Liver (tissue), 9 donors: ENCODE results near the gene CALB2. TPM values are rescaled to one million over a fixed set of nuclear protein-coding genes. Genes with fewer than 3 reads are reported as not detected.

ENCODE experiments used
- DNase-seq: peaks from one replicate; pipeline ENCODE4 v3.0.0-alpha.2; 2017; ENCODE audit warnings: low spot score
- H3K27ac ChIP-seq, 2 donors: one replicate each; pipeline ENCODE4 v1.7.0; 2013; ENCODE audit warnings: inconsistent platforms in 2 of 2, low read length in 2 of 2, control low read depth in 1 of 2, low read depth in 1 of 2, mild to moderate bottlenecking in 1 of 2
- H3K27me3 ChIP-seq, 4 donors: one replicate each; pipeline versions ENCODE4 v1.6.1 to v1.7.0; 2013; ENCODE audit warnings: low read length in 3 of 4, inconsistent platforms in 1 of 4, mild to moderate bottlenecking in 1 of 4, moderate library complexity in 1 of 4; ENCODE audit not compliant: control insufficient read depth in 4 of 4, insufficient read depth in 4 of 4
- H3K36me3 ChIP-seq, 4 donors: one replicate each; pipeline versions ENCODE4 v1.6.1 to v1.7.0; 2013; ENCODE audit warnings: low read length in 3 of 4, mild to moderate bottlenecking in 3 of 4, low read depth in 1 of 4, moderate library complexity in 1 of 4; ENCODE audit not compliant: control insufficient read depth in 4 of 4, insufficient read depth in 3 of 4
- H3K4me1 ChIP-seq, 4 donors: one replicate each; pipeline versions ENCODE4 v1.6.1 to v1.7.0; 2013; ENCODE audit warnings: low read length in 3 of 4, mild to moderate bottlenecking in 3 of 4, moderate library complexity in 1 of 4; ENCODE audit not compliant: control insufficient read depth in 4 of 4, insufficient read depth in 4 of 4
- H3K4me3 ChIP-seq, 3 donors: one replicate each; pipeline versions ENCODE4 v1.6.1 to v1.7.0; 2013; ENCODE audit warnings: low read length in 3 of 3, control low read depth in 1 of 3, low read depth in 1 of 3, mild to moderate bottlenecking in 1 of 3
- H3K9ac ChIP-seq, 2 donors: one replicate each; pipeline ENCODE4 v1.7.0; 2013; ENCODE audit warnings: low read length in 2 of 2, mild to moderate bottlenecking in 2 of 2, moderate library complexity in 2 of 2, control low read depth in 1 of 2, low read depth in 1 of 2
- H3K9me3 ChIP-seq, 4 donors: one replicate each; pipeline versions ENCODE4 v1.6.1 to v1.7.0; 2013; ENCODE audit warnings: low read length in 3 of 4; ENCODE audit not compliant: control insufficient read depth in 4 of 4
- ATF3 ChIP-seq: IDR thresholded peaks from 2 replicates; pipeline ENCODE4 v1.6.1; 2016; ENCODE audit warnings: antibody characterized with exemption
- CTCF ChIP-seq: fragments of 150-350 bp; IDR thresholded peaks from 2 replicates; pipeline ENCODE4 v1.5.1; 2017; ENCODE audit warnings: improper control_type of control experiment, low read depth, low read length; ENCODE audit not compliant: missing input control
- EGR1 ChIP-seq, 2 donors: IDR thresholded peaks; 2 replicates each; pipeline ENCODE4 v1.6.1; 2016 to 2018; ENCODE audit warnings: antibody characterized with exemption in 2 of 2, low read depth in 2 of 2
- FOXA2 ChIP-seq: IDR thresholded peaks from 2 replicates; pipeline ENCODE4 v1.6.1; 2016; ENCODE audit warnings: antibody characterized with exemption
- GABPA ChIP-seq, 2 donors: IDR thresholded peaks in 1 of 2; conservative IDR thresholded peaks in 1 of 2; 2 replicates each; pipeline ENCODE4 v1.6.1; 2016; ENCODE audit warnings: antibody characterized with exemption in 2 of 2, mild to moderate bottlenecking in 1 of 2, moderate library complexity in 1 of 2
- HNF4A ChIP-seq, 2 donors: conservative IDR thresholded peaks; 2 replicates each; pipeline ENCODE4 v1.6.1; 2016; ENCODE audit warnings: antibody characterized with exemption in 2 of 2, mild to moderate bottlenecking in 2 of 2
- HNF4G ChIP-seq: IDR thresholded peaks from 2 replicates; pipeline ENCODE4 v1.6.1; 2016; ENCODE audit warnings: antibody characterized with exemption
- MAX ChIP-seq: IDR thresholded peaks from 2 replicates; pipeline ENCODE4 v1.6.1; 2016; ENCODE audit warnings: antibody characterized with exemption
- NR2F2 ChIP-seq: IDR thresholded peaks from 2 replicates; pipeline ENCODE4 v1.6.1; 2016; ENCODE audit warnings: antibody characterized with exemption
- RAD21 ChIP-seq, 2 donors: IDR thresholded peaks; 2 replicates each; pipeline ENCODE4 v1.6.1; 2016; ENCODE audit warnings: antibody characterized with exemption in 2 of 2, mild to moderate bottlenecking in 2 of 2
- REST ChIP-seq: IDR thresholded peaks from 2 replicates; pipeline ENCODE4 v1.6.1; 2016; ENCODE audit warnings: antibody characterized with exemption, mild to moderate bottlenecking
- RXRA ChIP-seq, 2 donors: IDR thresholded peaks; 2 replicates each; pipeline ENCODE4 v1.6.1; 2017 to 2018; ENCODE audit warnings: antibody characterized with exemption in 2 of 2, mild to moderate bottlenecking in 1 of 2
- SP1 ChIP-seq: IDR thresholded peaks from 2 replicates; pipeline ENCODE4 v1.6.1; 2018; ENCODE audit warnings: antibody characterized with exemption, mild to moderate bottlenecking
- WGBS: extraction: QIAGEN DNeasy Blood & Tissue Kit; methylation state at CpG from one replicate; pipeline ENCODE4 v1.1.7; 2013; 5-methylcytosine and 5-hydroxymethylcytosine counted together
- polyA plus RNA-seq, 2 donors: library from polyadenylated mRNA; stranded (reverse) in 1 of 2; unstranded in 1 of 2; fragments of 200-250 nt in 1 of 2; fragments of >200 nt in 1 of 2; fragmentation: Nextera tagmentation in 1 of 2; extraction: Ambion mirVana in 1 of 2; gene quantifications; one replicate each; pipeline versions ENCODE4 v1.2.1 to v1.2.3, GENCODE V29; 2013 to 2015
- total RNA-seq, 2 donors: library from RNA; depleted of rRNA; stranded (reverse); fragments of >200 nt; gene quantifications; one replicate each; pipeline ENCODE4 v1.2.3, GENCODE V29; 2014
- donor health status: healthy.
- donor health status: healthy.
- donor health status: healthy.
- donor health status: healthy.
- donor health status: healthy.

Gene CALB2
- total and polyA plus RNA-seq, 4 donors, result not detected

DNA sequence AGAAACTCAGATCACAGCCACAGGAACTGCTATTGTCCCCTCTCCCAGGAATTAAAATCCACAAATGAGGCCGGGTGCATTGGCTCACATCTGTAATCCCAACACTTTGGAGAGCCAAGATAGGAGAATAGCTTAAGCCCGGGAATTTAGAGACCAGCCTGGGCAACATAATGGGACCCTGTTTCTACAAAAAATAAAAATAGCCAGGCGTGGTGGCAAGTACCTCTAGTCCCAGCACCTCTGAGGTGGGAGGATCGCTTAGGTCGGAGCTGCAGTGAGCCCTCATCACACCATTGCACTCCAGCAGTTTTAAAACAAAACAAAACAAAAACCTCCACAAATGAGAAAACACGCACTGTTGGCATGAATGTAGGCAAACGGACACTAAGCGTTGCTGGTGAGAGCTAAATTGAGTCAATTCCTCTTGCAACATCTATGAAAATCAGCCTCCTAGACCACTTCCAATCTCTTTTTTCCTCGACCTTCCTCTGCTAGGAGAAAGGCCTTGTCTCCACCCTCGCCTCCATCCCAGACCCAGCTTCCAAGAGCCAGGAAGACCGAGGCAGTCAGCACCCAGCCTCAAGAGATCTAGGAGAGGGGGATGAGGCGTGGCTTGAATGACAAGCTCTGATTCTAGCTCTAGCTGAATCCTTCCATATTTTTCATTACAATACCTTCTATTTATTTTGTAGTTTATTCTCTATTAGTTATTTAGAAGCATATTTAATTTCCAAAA is 68.5 kb downstream of the CALB2 start:
- 59% methylated on average over 12 of the region's 12 CpGs for WGBS
- no peaks in the 10 kb centered on the region for H3K4me1 ChIP-seq
- no peak overlapping the region for H3K9ac ChIP-seq
- no peak overlapping the region for H3K27ac ChIP-seq
- H3K27me3 ChIP-seq, result peaks cover 3 to 13% (median 8%) of the 10 kb centered on the region in 4 donors
- H3K36me3 ChIP-seq, result no peaks in the 10 kb centered on the region
- TF ChIP-seq REST (no peak), SP1 (no peak), GABPA (IDR thresholded peaks at IDR 0.05 in 1 of 2, conservative IDR thresholded peaks at IDR 0.05 in 1 of 2) (no peak), RXRA (IDR thresholded peaks at IDR 0.05) (no peak), MAX (no peak), RAD21 (IDR thresholded peaks at IDR 0.05) (no peak), EGR1 (IDR thresholded peaks at IDR 0.05; ENCODE audit: low read depth in 2 of 2) (no peak), HNF4G (no peak), CTCF (no peak), NR2F2 (no peak), ATF3 (no peak), FOXA2 (no peak)
- peaks cover 0 to 4% (median 2%) of the 10 kb centered on the region in 4 donors for H3K9me3 ChIP-seq
- DNase-seq, result no peak
- H3K4me3 ChIP-seq, result no peak overlapping the region

DNA sequence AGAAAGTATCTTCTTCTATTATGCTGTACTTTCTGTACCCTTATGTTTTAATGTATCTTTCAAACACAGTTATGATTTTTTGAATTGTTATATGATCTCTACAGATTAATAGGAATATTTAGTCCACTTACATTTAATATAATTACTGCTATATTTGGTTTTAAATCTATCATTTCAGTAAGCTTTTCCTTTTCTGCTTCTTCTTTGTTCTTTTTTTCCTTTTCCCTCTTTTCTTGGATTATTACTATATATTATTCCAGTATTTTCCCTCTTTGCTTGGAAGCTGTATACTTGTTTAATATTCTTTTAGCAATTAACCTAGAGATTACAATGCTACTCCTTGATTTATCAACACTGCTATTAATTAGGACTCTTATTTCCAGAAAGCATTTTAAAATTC is 69.9 kb downstream of the CALB2 start:
- peaks cover 3 to 13% (median 8%) of the 10 kb centered on the region in 4 donors for H3K27me3 ChIP-seq
- TF ChIP-seq NR2F2 (no peak), RXRA (IDR thresholded peaks at IDR 0.05) (no peak), GABPA (IDR thresholded peaks at IDR 0.05 in 1 of 2, conservative IDR thresholded peaks at IDR 0.05 in 1 of 2) (no peak), HNF4A (conservative IDR thresholded peaks at IDR 0.05) (no peak), HNF4G (no peak), SP1 (no peak), CTCF (no peak)
- no peak for DNase-seq

More for the DNA sequence above, 69.9 kb downstream of the CALB2 start:
- Histone ChIP-seq H3K27ac (no peak overlapping the region), H3K9me3 (peaks cover 1 to 4% (median 2%) of the 10 kb centered on the region in 4 donors), H3K4me3 (no peak overlapping the region), H3K36me3 (no peaks in the 10 kb centered on the region), H3K9ac (no peak overlapping the region), H3K4me1 (no peaks in the 10 kb centered on the region)
